ENCODE results near the gene MGAT2.
"Not testable (repeated sequence)": the region's sequence is repeated elsewhere in the genome, so short reads cannot be mapped to it uniquely, and the experiment has no call there.

MGAT2 gene

GRCh38 chr14:49612671-49613070 lies 7.9 kb upstream of the MGAT2 start:
- no peak for DNase-seq

GRCh38 chr14:49614196-49614595 lies 6.4 kb upstream of the MGAT2 start:
- DNase-seq = no peak

- DNase-seq = no peak
These were observed 4.8 kb upstream of the MGAT2 start for GRCh38 chr14:49615776-49616175.

- no peak for DNase-seq
These were observed 2.6 kb upstream of the MGAT2 start for GRCh38 chr14:49617852-49618519.

GRCh38 chr14:49619273-49619672 lies 1.3 kb upstream of the MGAT2 start:
- not testable (repeated sequence) for DNase-seq

- DNase-seq = no peak
These were observed 869 bp upstream of the MGAT2 start for GRCh38 chr14:49619730-49620129.

GRCh38 chr14:49621114-49621881 lies 699 bp downstream of the MGAT2 start:
- peak; percentile 63 for DNase-seq

GRCh38 chr14:49622022-49622607 lies 1.5 kb downstream of the MGAT2 start:
- no peak for DNase-seq

GRCh38 chr14:49623387-49623786 lies 2.8 kb downstream of the MGAT2 start:
- DNase-seq = no peak

GRCh38 chr14:49623941-49624839 lies 3.6 kb downstream of the MGAT2 start:
- DNase-seq = no peak

GRCh38 chr14:49633640-49634546 lies 13.3 kb downstream of the MGAT2 start:
- DNase-seq = peak; percentile 84

- DNase-seq = peak; percentile 30
These were observed 14.1 kb downstream of the MGAT2 start, which contains the start of gene DNAAF2 for GRCh38 chr14:49634547-49635334. Gene DNAAF2 (minus strand): TSS chr14:49635244. CDS start chr14:49635149, 95 bp downstream.

- no peak for DNase-seq
These were observed 16.3 kb downstream of the MGAT2 start for GRCh38 chr14:49636866-49637265.

- no peak for DNase-seq
These were observed 17.0 kb downstream of the MGAT2 start for GRCh38 chr14:49637534-49638078.

GRCh38 chr14:49640540-49641417 lies 20.2 kb downstream of the MGAT2 start:
- no peak for DNase-seq

- DNase-seq = no peak
These were observed 21.1 kb downstream of the MGAT2 start for GRCh38 chr14:49641697-49642129.

GRCh38 chr14:49642163-49642562 lies 21.6 kb downstream of the MGAT2 start:
- no peak for DNase-seq

- DNase-seq = no peak
These were observed 32.9 kb downstream of the MGAT2 start for GRCh38 chr14:49653508-49653907.

GRCh38 chr14:49654511-49654910 lies 33.9 kb downstream of the MGAT2 start:
- DNase-seq = no peak

GRCh38 chr14:49657500-49657899 lies 36.9 kb downstream of the MGAT2 start:
- DNase-seq = not testable (repeated sequence)

Measured in SHP77 treated with DMSO at 0.1 percent for 48 hours (cell line).